ENCODE measurements around the gene GMPR2. TPM values are rescaled to one million over a fixed set of nuclear protein-coding genes. Genes with fewer than 3 reads are reported as not detected.

The GMPR2 gene
- total and polyA plus RNA-seq, 2 of the 13 experiments (the other 11 are each of a cell fraction or from before 2014, with no cell fraction given) = 210 to 273 TPM

DNA sequence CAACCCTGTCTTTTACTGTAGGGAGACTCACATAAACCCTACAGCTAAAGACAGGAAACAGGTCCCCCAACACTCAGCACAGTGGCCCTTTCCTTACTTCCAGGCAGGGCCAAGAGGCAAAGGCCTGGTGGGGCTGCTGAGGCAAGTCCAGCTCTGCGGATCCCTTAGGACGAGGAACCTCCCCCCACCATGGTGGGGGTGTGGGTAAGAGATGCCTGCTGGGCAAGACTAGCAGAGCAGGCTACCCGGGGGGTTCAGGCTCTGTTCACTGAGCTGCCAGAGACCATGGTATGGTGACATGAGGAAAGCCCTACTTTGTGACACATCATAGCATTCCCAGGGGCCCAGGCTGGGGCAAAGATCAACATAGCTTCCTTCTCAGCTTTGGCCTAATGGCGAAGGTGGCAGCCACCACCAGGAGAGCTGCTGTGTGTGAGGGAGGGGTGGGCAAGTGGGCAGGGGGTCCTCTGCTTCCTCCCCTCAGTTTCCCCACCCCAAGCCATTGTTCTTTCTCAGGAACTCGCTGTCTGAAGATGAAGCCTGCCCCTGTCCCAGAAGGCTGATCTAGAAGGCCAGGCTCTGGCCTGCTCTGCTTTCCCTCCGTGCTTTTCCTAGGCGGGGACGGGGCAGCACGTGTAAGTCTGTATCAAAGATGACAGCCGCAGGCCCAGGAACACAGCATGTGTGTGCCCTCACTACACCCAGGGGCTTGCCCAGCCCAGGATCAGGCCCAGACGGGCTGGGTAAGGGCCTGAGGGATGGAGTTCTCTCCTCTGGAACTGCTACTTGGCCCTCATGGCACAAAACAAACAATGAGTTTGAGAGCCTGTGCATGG, 19.8 kb downstream of the GMPR2 start (continued):
- TF ChIP-seq ZHX2 (IDR thresholded peaks at IDR 0.05; ENCODE audit: low read depth) = peak; percentile 71; the same call in 1 of the 2 replicates
- no peak for TF ChIP-seq ZHX2 (CRISPR knock-in tag; IDR thresholded peaks at IDR 0.05; ENCODE audit: borderline replicate concordance)
- 0 out of 2 replicates have a peak, but pooled peaks have one; percentile 35 for TF ChIP-seq POLR2G (IDR thresholded peaks at IDR 0.05; ENCODE audit: low read depth, low read length)
- no peak; the same call in 1 of the 2 replicates for TF ChIP-seq ZSCAN5A (CRISPR knock-in tag; IDR thresholded peaks at IDR 0.05; ENCODE audit: borderline replicate concordance)
- TF ChIP-seq HBP1 (CRISPR knock-in tag; IDR thresholded peaks at IDR 0.05; ENCODE audit: low read depth) = peak; percentile 92
- peak; percentile 21 for TF ChIP-seq ZMAT3 (CRISPR knock-in tag; conservative IDR thresholded peaks at IDR 0.05)
- no peak for TF ChIP-seq RFXAP (CRISPR knock-in tag; IDR thresholded peaks at IDR 0.05; ENCODE audit: borderline replicate concordance)
- no peak for TF ChIP-seq FOXP1 (IDR thresholded peaks at IDR 0.05)
- no peak; the same call in 1 of the 2 replicates for TF ChIP-seq FOXP1 (CRISPR knock-in tag; IDR thresholded peaks at IDR 0.05)
- TF ChIP-seq, protein P1, sequence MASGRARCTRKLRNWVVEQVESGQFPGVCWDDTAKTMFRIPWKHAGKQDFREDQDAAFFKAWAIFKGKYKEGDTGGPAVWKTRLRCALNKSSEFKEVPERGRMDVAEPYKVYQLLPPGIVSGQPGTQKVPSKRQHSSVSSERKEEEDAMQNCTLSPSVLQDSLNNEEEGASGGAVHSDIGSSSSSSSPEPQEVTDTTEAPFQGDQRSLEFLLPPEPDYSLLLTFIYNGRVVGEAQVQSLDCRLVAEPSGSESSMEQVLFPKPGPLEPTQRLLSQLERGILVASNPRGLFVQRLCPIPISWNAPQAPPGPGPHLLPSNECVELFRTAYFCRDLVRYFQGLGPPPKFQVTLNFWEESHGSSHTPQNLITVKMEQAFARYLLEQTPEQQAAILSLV (CRISPR knock-in tag; IDR thresholded peaks at IDR 0.05; ENCODE audit: borderline replicate concordance) = peak; percentile 98
- no peak for TF ChIP-seq ZNF430 (CRISPR knock-in tag; IDR thresholded peaks at IDR 0.05)
- peak; percentile 61; the same call in 1 of the 2 replicates for TF ChIP-seq SIN3A (IDR thresholded peaks at IDR 0.05; ENCODE audit: borderline replicate concordance, low read depth, low read length)
- peak; percentile 74 for TF ChIP-seq SALL1 (CRISPR knock-in tag; IDR thresholded peaks at IDR 0.05)
- TF ChIP-seq BORCS8-MEF2B (CRISPR knock-in tag; IDR thresholded peaks at IDR 0.05) = peak; percentile 59; the same call in 1 of the 2 replicates
- peak; percentile 75; the same call in 1 of the 2 replicates for TF ChIP-seq HNF4G (IDR thresholded peaks at IDR 0.05; ENCODE audit: borderline replicate concordance, low read depth, low read length)
- peak; percentile 90 for TF ChIP-seq HNF4G (CRISPR knock-in tag; IDR thresholded peaks at IDR 0.05; ENCODE audit: borderline replicate concordance, low read depth)
- no peak for TF ChIP-seq TCF12 (IDR thresholded peaks at IDR 0.05)
- TF ChIP-seq TCF12 (CRISPR knock-in tag; IDR thresholded peaks at IDR 0.05) = 0 out of 2 replicates have a peak, but pooled peaks have one; percentile 11
- TF ChIP-seq ARNT2 (CRISPR knock-in tag; IDR thresholded peaks at IDR 0.05; ENCODE audit: low read depth) = 0 out of 2 replicates have a peak, but pooled peaks have one; percentile 43
